Stimulated activated CD8-positive, alpha-beta memory T cell treated with anti-CD3 and anti-CD28 coated beads, Interleukin-4, amount 100 ng/mL, for 48 hours (primary cell): Measurements from ENCODE around the gene PIAS4.

Experiments
- DNase-seq: peaks from one replicate; pipeline ENCODE4 v3.0.0-alpha.2; 2020

Gene PIAS4

DNA sequence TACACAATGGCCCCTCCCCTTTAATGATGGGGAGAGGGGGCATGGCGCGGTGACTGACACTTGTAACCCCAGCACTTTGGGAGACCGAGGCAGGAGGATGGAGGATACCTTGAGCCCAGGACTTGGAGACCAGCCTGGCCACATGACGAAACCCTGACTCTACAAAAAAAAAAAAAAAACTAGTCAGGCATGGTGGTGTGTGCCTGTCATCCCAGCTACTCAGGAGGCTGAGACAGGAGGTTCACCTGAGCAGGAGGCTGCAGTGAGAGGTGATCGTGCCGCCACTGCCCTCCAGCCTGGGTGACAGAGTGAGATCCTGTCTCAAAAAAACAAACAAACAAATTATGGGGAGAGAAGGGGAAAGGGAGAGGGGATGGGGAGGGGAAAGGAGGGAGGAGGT is 72.9 kb downstream of the PIAS4 start:
- DNase-seq: no peak

GRCh38 chr19:4081441-4082129 is 74.0 kb downstream of the PIAS4 start:
- no peak for DNase-seq

DNA sequence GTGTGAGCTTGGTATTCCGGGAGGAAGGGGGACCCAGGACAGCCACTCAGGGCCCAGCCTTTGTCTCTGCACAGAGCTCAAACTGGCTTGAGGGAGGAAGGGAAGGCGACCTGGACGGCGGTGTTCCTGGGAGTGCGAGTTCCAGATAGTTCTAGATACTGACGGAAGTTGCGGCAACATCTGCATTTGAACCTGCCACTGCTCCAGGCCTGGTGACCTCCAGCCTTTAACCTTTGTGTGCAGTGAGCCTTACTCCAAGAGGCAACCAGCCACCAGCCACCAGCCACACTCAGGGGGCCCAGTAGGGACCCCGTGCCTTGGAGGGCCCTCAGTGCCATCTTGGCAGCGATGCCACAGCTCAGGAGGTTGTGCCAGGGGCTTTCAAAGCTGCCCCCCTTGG is 74.6 kb downstream of the PIAS4 start:
- no peak for DNase-seq

GRCh38 chr19:4083677-4084546 is 76.4 kb downstream of the PIAS4 start:
- DNase-seq: peak; percentile 54

DNA sequence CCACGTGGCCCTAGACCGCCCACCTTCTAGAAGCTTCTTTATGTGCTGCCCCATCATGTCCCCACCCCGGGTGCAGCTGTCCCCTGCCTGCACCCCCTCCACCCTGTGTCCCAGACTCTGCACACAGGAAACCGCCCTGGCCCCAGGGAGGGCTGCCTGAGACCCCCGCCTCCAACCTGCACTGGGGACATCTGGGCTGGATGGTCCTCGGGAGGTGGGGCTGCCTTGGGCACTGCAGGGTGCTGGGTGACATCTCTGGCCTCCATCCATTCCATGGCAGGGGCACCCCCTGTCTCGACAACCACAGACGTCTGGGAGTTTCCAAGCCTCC is 77.0 kb downstream of the PIAS4 start:
- DNase-seq: no peak

DNA sequence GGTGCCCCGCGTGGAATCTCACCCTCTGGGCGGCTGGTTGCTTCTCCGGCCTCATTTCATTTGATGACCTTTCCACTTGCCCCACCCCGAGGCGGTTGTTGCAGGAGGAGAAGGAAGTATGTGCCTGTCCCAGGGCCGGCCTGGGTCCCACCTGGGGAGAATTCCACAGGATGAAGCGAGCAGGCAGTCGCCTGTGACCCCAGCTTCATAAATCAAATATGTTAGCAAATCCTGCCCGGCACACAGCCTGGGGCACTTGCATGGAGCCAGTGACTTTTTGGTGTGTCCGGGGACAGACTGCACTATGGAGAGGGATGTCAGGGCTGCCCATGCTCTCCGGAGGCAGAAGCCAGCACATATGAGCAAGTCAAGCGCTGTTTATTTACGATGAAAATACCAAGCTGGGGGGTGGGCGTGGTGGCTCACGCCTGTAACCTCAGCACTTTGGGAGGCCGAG is 78.9 kb downstream of the PIAS4 start:
- no peak for DNase-seq

DNA sequence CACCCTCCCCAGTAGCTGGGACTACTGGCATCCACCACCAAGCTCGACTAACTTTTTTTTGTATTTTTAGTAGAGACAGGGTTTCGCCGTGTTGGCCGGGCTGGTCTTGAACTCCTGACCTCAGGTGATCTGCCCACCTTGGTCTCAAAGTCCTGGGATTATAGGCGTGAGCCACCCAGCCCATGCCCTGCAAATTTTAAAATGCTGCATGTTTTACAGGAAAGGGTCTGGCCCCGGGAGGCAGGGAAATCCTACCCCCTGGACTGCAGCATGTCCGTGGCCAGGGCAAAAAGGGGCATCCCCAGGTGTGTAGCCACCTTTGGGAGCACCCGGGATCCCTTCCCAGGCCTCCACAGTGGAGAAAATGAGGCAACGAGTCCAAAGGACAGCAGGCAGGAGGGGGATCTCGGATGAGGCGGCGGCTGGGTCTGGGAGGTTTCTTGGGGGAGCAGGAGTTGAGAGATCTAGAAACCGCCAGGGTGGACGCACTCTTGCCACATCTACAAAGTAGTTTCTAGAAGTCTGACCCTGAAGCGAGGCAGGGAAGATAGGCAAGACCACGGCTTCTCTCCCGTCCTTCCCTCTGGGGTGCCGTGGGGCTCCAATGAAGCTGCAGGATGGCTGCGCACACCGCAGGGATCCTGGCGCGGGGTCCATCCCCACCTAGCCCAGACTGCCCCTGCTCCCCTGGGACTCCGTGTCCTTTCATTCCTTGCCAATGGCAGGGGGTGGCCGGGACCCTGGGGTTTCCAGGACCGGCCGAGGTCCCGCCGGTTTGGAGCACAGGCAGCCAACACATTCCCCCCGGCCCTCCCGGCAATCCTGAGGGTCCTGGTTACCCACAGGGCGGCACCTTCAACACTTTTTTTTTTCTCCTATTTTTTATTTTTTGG is 80.5 kb downstream of the PIAS4 start:
- DNase-seq: no peak

DNA sequence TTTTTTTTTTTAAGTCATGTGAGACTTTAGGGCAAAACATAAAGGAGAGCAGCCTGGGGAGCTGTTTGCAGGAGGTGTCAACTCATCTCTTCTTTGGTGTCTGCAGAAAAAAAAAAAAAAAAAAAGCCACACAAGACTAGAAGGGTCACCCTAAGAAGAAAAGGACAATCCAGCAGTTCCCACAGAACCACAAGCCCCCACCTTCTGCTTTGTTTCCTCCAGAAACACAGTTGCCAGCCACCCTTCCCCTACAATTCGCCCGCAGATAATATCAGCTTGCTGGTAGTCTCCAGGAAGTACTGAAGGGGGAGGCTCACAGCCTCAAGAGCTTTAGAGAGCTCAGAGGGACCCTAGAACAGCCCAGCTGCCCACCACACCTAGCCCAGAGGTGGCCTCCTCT is 81.4 kb downstream of the PIAS4 start:
- DNase-seq: peak; percentile 60
